GM12872 (cell line): Measurements from ENCODE around the gene TLR9.

Experiments used
- CTCF ChIP-seq: IDR thresholded peaks from 3 replicates; pipeline ENCODE4 v1.5.1; 2011; ENCODE audit warnings: low read depth, mild to moderate bottlenecking, low read length, moderate library complexity; ENCODE audit not compliant: insufficient read depth

TLR9 gene

GRCh38 chr3:52227766-52228165 is 2.3 kb upstream of the TLR9 start:
- no peak for TF ChIP-seq CTCF

GRCh38 chr3:52227117-52227516 is 1.7 kb upstream of the TLR9 start:
- peak; percentile 26; the same call in 1 of the 3 replicates for TF ChIP-seq CTCF

DNA sequence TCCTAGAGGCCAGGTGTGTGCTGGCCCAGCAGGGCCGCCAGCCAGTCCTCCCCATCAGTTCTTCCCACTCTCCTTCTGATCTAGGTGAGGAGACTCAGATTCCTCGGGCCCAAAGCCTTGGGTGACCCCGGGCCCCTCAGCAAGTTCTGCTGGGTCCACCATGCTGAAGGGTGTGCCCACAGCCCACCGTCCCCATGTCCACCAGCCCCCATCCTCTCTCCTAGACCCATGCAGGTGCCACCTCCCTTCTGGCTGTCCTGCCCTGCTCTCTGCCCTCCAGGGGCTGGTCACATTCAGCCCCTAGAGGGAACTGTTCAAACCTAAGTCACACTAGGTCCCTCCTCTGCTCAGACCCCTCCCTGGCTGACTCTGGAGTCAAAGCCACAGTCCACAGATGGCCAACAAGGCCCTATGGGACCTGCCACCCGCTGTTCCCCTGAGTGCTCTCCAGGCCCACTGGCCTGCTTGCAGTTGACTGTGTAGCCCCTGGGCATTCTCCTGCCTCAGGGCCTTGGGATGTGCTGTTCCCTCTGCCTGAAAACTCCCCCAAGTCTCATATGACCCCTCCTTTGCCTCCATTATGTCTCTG is 878 bp upstream of the TLR9 start:
- peak; percentile 30; the same call in 1 of the 3 replicates for TF ChIP-seq CTCF

GRCh38 chr3:52223449-52224408 is 1.7 kb downstream of the TLR9 start:
- no peak for TF ChIP-seq CTCF

GRCh38 chr3:52222319-52223221 is 2.9 kb downstream of the TLR9 start:
- TF ChIP-seq CTCF, result no peak

DNA sequence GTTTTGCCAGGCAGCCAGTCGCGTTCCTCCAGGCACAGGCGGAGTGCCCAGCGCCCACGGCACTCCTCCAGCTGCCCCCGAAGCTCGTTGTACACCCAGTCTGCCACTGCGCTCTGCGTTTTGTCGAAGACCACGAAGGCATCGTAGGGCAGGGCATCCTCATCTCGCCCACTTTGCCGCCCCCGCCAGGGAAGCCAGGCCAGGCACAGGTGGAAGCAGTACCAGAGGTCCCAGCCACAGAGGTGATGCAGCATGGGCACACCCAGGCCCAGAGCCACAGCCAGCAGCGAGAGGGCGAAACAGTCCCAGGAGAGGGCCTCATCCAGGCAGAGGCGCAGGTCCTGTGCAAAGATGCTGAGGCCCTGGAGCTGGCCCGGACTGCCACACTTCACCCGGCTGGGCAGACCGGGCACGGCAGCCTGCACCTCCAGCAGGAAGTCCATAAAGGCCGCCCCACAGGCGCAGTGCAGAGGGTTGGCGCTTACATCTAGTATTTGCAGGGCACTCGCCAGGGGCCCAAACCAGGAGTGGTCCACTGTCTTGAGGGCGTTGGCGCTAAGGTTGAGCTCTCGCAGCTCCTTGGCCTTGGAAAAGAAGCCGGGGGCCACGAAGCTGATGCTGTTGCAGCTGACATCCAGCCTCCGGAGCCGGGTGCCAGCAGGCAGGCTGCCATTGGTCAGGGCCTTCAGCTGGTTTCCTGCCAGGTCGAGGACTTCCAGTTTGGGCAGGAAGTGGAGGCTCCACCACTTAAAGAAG is 3.7 kb downstream of the TLR9 start:
- TF ChIP-seq CTCF, result no peak
